HL-60/S4 (cell line): ENCODE measurements around the gene CHST11.
"Not testable (repeated sequence)": the region's sequence is repeated elsewhere in the genome, so short reads cannot be mapped to it uniquely, and the experiment has no call there.

Experiments
- in situ Hi-C: fragments of 300-500 bp; cut with MboI; formaldehyde crosslinking; loops from 2 replicates; pipeline ENCODE4 v1.14.3; 2022; ENCODE audit warnings: low sequenced_read_pairs

The CHST11 gene

DNA sequence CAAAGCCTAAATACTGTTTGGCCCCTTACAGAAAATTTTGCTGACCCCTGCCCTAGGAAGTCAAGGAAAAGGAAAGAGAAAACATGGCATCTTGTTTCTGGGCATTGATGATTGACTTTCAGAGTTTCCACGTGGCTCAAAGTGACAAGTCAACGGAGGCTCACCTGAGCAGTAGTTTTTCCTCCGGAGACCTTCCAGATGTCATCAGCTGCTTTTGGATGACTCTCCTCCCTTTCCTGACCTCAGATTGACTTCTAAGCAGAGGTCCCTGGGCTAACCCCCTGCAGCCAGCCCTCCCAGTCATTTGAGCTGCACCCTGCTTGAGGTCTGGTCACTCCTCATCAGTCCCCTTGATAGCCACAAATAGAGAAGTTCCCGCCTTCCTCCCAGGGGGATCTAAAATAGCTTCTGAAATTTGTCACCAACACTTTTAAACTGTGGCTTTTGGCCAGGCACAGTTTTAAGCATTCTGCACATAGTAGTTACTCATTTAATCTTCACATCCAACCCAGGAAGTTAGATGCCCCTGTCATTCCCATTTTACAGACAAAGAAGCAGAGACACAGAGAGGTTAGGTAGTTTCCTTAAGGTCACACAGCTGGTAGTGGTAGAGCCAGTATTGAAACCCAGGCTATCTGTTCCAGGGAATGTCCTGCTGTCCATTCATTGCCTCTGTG lies 143.4 kb downstream of the CHST11 start:
- in situ Hi-C loops, result no loop called here

GRCh38 chr12:104600790-104601739 lies 144.3 kb downstream of the CHST11 start:
- in situ Hi-C loops, result no loop called here

DNA sequence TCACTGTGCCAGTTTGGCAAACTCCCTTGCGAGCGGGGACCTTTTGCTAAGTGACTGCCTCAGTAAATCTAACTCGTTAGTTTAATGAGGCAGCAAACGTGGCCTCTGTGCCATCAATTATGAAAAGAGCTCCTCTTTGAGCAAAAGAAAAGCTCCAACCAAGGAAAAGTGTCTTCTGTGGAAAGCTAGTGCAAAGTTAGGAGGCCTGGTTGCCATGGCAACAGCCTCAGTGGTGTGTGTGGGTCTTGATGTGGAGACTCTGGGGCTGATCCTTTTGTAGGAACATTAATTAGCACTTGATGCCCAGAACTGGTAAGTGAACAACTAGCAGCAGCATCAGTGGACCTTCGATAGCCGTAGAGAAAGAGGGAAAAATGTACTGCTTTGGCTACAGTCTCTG lies 145.7 kb downstream of the CHST11 start:
- in situ Hi-C loops, result no loop called here

- in situ Hi-C loops, result no loop called here
Measured at GRCh38 chr12:104602896-104603295, 146.1 kb downstream of the CHST11 start.

DNA sequence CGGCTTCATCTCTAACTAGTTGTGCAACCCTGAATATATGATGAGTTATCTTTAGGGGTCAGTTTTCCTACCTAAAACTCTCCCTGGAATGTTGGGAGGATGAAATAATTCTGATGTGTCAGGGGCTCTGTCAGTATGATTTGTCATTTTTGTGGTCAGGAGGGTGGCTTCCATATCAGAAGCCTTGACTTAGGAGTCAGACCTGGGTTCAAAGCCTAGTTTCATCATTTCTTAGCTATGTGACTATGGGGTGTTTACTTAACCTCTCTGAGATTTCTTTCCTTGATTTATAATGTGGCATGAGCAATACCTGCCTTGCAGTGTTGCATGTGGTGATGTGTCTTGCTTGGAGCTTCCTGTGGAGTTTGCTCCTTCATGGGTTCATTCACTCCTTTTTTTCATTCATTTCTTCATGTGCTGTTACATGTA lies 146.8 kb downstream of the CHST11 start:
- in situ Hi-C loops, result no loop called here

DNA sequence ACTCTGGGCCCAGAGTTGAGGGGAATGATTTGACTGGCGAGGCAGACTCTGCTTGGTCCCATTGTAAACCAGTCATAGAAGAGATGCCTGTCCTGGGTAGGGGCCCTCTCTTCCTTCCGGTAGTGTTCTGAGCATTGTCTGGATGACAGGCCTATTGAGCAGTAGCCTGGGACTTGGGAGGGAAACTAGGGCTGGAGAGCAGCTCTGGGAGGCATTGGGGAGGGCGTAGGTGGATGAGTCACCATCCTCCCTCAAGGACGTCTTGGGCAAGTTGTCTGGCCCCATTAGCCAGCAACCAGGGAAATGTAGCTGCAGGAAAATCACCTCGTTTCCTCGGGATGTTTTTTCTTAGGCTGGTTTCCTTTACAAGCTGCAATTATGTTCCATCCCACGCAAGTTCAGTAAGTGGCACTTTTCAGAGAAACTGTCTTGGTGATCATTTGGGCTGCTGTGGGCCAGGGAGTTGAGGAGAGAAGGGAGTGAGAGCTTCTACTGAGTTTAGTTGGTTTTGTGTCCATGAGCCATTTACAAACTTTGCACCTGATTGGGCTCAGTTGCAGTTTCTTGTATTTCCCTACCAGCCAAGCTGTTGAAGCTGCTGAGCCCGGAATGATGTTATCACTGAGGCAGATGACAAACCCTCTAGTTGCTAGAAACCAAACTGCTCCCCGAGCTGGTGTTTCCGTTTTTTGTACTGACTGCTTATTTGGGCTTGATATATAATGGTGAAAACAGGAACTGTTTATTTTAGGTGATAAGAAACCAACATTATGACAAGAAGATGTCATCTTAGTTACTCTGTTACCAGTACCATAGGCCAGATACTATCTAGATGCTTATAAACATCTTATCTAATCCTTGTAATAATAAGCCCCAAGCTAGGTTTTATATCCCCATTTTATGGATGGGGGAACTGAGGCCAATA lies 147.6 kb downstream of the CHST11 start:
- in situ Hi-C loops, result no loop called here

- in situ Hi-C loops, result no loop called here
Measured at GRCh38 chr12:104604995-104605675, 148.4 kb downstream of the CHST11 start.

GRCh38 chr12:104605685-104606084 lies 148.9 kb downstream of the CHST11 start:
- in situ Hi-C loops, result no loop called here

- in situ Hi-C loops, result no loop called here
Measured at GRCh38 chr12:104608998-104609397, 152.2 kb downstream of the CHST11 start.

DNA sequence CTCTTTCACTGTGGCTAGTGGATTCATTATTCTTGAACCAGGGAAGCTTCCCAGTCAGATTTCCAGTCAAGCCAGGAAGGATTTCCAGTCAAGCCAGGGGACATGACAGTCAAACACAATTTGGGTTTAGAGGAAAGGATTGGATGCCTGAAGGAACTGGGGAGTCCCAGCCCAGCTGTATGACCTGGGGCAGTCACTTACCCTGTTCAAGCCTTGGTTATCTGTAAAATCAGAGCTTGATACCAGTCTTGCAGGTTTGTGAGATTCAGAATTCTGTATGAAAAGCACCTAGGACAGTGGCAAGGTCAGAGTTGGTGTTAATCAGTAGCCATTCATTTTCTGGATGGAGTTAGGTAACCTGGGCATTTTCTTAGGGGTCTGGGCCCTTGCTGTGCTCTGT lies 152.7 kb downstream of the CHST11 start:
- in situ Hi-C loops, result no loop called here

DNA sequence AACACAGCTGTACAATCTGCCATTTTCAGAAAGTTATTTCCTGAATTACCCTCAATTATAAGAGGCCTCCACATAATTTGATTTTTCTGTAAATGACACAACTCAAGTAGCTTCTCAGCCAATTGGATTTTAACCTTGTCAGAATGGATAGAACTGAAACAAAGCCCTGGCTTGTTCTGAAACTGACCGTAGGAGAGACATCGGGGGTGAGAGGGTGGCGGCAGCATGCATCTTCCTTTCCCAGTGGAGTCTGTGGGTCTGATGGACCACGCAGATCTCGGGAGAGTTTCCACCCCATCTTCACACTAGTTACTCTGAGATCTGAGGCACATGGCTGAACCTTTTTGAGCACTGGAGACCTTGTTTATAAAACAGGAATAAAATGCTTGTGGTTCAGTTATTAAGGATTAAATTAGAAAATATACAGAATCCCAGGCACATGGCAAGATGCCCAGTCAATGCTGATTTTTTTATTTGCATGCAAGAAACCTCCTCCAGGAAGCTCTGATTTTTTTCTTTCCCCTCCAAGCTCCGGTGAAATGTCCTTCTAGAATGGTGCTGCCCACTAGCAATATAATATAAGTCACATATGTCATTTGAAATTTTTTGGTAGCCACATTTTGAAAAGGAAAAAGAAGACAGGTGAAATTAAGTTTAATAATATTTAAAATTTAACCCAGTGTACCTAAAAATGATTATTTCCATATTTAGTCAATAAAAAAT lies 153.9 kb downstream of the CHST11 start:
- in situ Hi-C loops, result no loop called here

DNA sequence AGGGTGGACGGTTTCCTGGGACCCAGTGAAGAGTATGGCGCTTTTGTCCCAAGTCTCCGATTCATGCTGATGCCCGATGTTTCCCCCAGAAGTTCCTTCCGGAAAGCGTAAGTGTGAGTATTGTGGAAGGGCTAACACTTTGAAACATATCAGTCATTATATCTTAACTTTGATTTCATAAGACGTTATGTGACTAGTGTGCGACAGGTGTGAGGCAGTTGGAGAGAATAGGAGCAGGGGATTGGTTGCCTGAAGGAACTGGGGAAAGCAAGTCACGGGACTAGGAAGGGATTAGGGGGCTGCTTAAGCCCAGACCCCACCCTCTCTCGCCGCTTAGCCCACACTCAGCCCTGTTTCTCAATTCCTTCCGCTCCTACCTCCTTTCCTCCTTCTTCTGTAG lies 154.9 kb downstream of the CHST11 start:
- in situ Hi-C loops, result no loop called here

DNA sequence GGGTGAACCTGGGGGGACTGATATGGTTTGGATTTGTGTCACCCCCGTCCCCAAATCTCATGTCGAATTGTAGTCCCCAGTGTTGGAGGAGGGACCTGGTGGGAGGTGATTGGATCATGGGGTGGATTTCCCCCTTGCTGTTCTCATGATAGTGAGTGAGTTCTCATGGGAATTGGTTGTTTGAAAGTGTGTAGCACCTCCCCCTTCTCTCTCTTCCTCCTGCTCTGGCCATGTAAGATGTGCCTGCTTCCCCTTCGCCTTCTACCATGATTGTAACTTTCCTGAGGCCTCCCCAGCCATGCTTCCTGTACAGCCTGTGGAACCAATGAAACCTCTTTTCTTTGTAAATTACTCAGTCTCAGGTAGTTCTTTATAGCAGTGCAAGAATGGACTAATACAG lies 156.6 kb downstream of the CHST11 start:
- in situ Hi-C loops, result not testable (repeated sequence)

GRCh38 chr12:104615048-104615561 lies 158.4 kb downstream of the CHST11 start:
- in situ Hi-C loops, result no loop called here

DNA sequence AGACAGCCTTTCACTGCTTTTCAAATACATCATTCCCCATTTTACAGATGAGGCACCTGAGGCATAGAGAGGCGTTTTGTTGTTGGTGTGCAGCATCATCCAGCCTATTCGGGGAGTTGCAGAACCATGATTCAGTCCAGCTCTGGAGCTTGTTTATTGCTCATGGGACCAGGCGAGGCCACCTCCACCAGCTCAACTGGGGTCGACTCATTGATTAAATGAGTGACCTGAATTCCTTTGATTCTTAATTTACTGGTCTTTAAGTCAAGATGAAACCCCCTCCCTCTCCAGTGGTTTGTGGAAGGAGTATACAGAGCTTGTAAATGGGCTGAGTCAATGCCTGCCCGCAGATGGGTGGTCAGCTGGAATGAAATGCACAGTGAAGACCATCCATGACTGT lies 161.9 kb downstream of the CHST11 start:
- in situ Hi-C loops, result no loop called here

DNA sequence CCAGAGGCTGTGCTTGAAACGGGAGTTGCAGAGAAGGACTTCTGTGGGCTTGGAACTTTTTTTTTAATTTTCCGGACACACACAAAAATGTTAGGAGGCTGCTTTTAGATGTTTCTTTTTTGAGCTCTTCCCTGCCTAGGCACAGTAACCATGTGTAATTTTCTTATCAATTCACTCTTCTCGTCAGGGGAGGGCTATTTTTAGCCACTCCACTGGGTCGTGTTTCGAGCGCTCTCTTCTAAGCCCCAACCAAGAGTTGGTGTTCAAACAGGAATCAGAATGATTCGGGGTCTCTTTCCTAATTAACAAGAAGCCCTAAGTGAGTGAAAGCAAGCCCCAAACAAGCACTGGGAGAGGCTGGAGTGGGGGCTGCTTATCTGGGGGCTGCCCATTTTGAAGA lies 162.6 kb downstream of the CHST11 start:
- in situ Hi-C loops, result no loop called here

DNA sequence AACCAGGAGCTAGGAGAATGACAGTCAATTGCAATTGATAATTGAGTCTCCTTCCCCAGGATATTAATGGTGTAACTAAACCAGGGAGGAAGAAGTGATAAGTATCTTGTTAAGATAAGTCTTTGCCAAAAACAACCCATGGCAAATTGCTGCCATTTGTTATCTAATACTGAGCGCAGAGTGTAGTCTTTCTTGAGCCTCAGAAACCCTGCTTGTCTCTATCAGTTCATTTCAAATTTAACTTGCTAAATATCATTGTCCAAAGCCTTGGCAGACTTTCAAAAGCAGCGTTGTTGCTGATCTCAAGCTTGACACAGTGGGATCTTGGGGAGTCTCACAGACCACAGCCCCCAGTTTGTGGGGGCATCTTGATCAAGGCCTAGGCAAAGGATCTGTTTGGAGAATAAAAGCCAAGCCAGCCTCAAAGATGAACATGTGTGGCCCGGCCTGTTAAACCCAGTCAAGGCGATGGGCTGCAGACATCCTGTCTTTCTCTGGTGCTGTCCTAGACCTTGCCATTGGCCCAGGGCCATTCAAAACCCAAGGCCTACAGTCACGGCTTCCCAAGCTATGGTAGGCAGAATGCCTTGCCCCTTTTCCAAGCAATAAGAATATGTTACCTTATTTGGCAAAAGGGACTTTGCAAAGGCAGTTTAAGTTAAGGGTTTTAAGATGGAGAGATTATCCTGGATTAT lies 164.2 kb downstream of the CHST11 start:
- in situ Hi-C loops, result no loop called here

- in situ Hi-C loops, result no loop called here
Measured at GRCh38 chr12:104622928-104623327, 166.2 kb downstream of the CHST11 start.

DNA sequence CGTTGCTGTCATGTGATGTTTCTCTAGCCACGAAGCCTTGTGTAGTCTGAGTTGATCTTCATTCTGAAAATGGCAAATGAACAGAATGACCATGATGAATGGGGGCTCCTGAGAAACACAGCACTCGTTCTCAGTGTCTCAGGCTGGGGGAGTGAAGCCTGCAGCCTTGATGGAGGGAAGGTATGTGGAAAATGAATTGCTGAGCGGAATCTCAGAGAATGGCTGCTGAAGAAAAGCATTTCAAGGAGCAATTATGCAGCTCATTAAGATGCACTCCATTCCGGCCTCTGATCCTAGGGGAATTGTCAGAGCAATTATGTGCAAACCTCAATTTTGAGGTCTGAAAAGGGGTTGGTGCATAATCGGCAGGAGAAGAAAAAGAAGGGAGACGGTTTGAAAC lies 167.1 kb downstream of the CHST11 start:
- in situ Hi-C loops, result no loop called here
